Activated CD8-positive, alpha-beta T cell treated with anti-CD3 and anti-CD28 coated beads for 36 hours (primary cell): ENCODE results near the gene DDX50. TPM values are rescaled to one million over a fixed set of nuclear protein-coding genes. Genes with fewer than 3 reads are reported as not detected.
A peak's percentile ranks its signal among the peaks of the same experiment; 100 is the strongest.

Source experiments
- ATAC-seq: fragments of 200-7000 bp; cut with Tn5 transposase; one replicate; pipeline ENCODE4 v1.10.0; 2021; ENCODE audit warnings: mild to moderate bottlenecking, moderate library complexity
- CTCF ChIA-PET: fragments of 350-600 bp; sonication (Branson Sonifier 250); formaldehyde crosslinking; loops from one replicate; lab custom pipeline; 2021; ENCODE audit warnings: antibody characterized with exemption; lab: Charles Lee
- POLR2A ChIA-PET: fragments of 350-600 bp; sonication (Branson Sonifier 250); formaldehyde crosslinking; loops from one replicate; lab custom pipeline; 2021; ENCODE audit warnings: antibody characterized with exemption; lab: Charles Lee
- DNase-seq: peaks from one replicate; pipeline ENCODE4 v3.0.0-alpha.2; 2020
- H3K27ac Mint-ChIP-seq: one replicate; pipeline ENCODE4 v1.8.0; 2021; ENCODE audit warnings: mild to moderate bottlenecking, mixed read lengths
- H3K27me3 Mint-ChIP-seq: one replicate; pipeline ENCODE4 v1.8.0; 2021; ENCODE audit warnings: mixed read lengths
- H3K36me3 Mint-ChIP-seq: one replicate; pipeline ENCODE4 v1.8.0; 2021; ENCODE audit warnings: low read depth, mixed read lengths
- H3K4me1 Mint-ChIP-seq: one replicate; pipeline ENCODE4 v1.8.0; 2021; ENCODE audit warnings: low read depth, mixed read lengths
- H3K4me3 Mint-ChIP-seq: one replicate; pipeline ENCODE4 v1.8.0; 2021; ENCODE audit warnings: mild to moderate bottlenecking, moderate library complexity, mixed read lengths
- H3K9me3 Mint-ChIP-seq: one replicate; pipeline ENCODE4 v1.8.0; 2021; ENCODE audit warnings: mixed read lengths
- intact Hi-C: fragments of 100-400 bp; cut with micrococcal nuclease; formaldehyde crosslinking; loops from one replicate; pipeline ENCODE4 v1.10.0; 2022
- total RNA-seq, 2 experiments: library from RNA; stranded (reverse); gene quantifications; one replicate each; pipeline ENCODE4 v1.2.3, GENCODE V29; 2021
- TF ChIP-seq, protein P1 (sequence below): fragments of 200-600 bp; IDR thresholded peaks from one replicate; pipeline ENCODE4 v1.8.0; 2022; ENCODE audit warnings: antibody characterized with exemption, mild to moderate bottlenecking

DDX50 gene
- total RNA-seq, 2 experiments from 2014 or later: 102 to 105 TPM

DNA sequence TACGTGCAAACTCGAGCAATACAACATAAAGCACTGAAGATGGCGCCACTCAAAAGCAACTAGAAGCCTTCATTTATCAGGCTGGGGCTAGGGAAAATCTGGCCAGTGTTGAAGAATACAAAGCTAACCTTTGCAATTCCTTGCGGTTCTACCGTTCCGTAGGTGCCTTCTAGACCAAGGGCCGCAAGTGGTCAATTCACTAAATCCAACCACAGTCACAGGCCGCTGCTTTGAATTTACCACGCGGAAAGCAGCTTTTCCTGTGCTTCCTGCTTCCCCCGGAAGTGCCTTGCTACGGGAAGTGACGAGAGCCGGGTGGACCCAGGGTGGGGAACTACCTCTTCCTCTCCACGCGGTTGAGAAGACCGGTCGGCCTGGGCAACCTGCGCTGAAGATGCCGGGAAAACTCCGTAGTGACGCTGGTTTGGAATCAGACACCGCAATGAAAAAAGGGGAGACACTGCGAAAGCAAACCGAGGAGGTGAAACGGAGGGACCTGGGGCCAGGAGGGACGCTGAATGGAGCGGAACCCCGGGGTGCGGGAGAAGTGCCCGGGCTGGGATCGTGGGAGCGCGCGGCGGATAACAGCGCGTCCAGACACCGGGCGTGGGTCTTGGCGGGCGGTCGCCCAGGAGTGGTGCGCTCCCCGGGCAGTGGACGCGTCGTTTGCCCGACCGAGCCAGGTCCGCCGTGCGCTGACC lies 54.9 kb downstream of the DDX50 start, which contains the start of gene DDX21:
Gene DDX21, plus strand, starts transcription at position 339 of the 701 bp plus-strand sequence. Its CDS starts 56 bp downstream, at position 395.
- H3K27ac Mint-ChIP-seq: peak within 1 kb of the TSS; percentile 100
- intact Hi-C loops: loop anchor here (5.0 kb wide), 1 partner anchor 54 kb away; the partner anchor contains the start of gene DDX50
- ATAC-seq (peak; percentile 88), DNase-seq (peak; percentile 93)
- CTCF ChIA-PET: interaction anchor here (0.6 to 3.6 kb wide), 12 partner anchors 12 to 138 kb away, joined by 3 to 14 read pairs (median 4); no protein-coding TSS in a partner anchor
- peaks cover 62% of the 10 kb centered on the region for H3K36me3 Mint-ChIP-seq
- H3K27me3 Mint-ChIP-seq: no peaks in the 10 kb centered on the region
- peak within 1 kb of the TSS; percentile 99 for H3K4me3 Mint-ChIP-seq
- H3K9me3 Mint-ChIP-seq: no peaks in the 10 kb centered on the region
- TF ChIP-seq, protein P1, sequence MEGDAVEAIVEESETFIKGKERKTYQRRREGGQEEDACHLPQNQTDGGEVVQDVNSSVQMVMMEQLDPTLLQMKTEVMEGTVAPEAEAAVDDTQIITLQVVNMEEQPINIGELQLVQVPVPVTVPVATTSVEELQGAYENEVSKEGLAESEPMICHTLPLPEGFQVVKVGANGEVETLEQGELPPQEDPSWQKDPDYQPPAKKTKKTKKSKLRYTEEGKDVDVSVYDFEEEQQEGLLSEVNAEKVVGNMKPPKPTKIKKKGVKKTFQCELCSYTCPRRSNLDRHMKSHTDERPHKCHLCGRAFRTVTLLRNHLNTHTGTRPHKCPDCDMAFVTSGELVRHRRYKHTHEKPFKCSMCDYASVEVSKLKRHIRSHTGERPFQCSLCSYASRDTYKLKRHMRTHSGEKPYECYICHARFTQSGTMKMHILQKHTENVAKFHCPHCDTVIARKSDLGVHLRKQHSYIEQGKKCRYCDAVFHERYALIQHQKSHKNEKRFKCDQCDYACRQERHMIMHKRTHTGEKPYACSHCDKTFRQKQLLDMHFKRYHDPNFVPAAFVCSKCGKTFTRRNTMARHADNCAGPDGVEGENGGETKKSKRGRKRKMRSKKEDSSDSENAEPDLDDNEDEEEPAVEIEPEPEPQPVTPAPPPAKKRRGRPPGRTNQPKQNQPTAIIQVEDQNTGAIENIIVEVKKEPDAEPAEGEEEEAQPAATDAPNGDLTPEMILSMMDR: peak; percentile 80
- peaks cover 38% of the 10 kb centered on the region for H3K4me1 Mint-ChIP-seq
- POLR2A ChIA-PET: interaction anchor here (0.6 to 7.6 kb wide), 30 partner anchors 8 to 624 kb away, joined by 3 to 105 read pairs (median 5); partner anchors contain the start of genes CCAR1, DDX50, HNRNPH3 and KIFBP

DNA sequence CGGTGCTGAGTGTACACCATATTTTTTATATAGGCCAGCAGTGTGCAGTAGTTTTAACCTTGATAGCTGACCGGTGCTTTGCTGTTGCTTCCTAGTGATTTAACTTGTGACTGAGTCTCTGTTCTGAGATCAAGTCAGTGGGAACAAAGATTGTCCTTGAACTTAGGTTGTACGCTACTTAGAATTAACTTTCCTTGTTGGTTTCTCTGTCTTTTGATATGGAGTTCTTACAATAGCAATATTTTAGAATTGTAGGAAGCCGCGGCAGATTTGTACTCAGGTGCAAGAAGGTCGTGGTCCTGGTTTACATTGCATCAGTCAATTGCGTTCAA lies 56.1 kb downstream of the DDX50 start:
- H3K36me3 Mint-ChIP-seq: peaks cover 71% of the 10 kb centered on the region
- DNase-seq (no peak), ATAC-seq (no peak)
- peak overlapping the region; percentile 100 for H3K27ac Mint-ChIP-seq
- H3K9me3 Mint-ChIP-seq: no peaks in the 10 kb centered on the region
- ChIA-PET POLR2A (interaction anchor here (0.9 to 7.6 kb wide), 17 partner anchors 9 to 272 kb away, joined by 3 to 105 read pairs (median 7); partner anchors contain the start of genes DDX50, KIFBP, SRGN and SUPV3L1), CTCF (interaction anchor here (3.0 to 3.6 kb wide), 2 partner anchors 27 to 30 kb away, joined by 11 to 14 read pairs; no protein-coding TSS in a partner anchor)
- H3K4me3 Mint-ChIP-seq: peak overlapping the region; percentile 99
- intact Hi-C loops: loop anchor here (5.0 kb wide), 1 partner anchor 55 kb away; the partner anchor contains the start of gene DDX50
- peaks cover 47% of the 10 kb centered on the region for H3K4me1 Mint-ChIP-seq
- TF ChIP-seq, protein P1: no peak
- H3K27me3 Mint-ChIP-seq: no peaks in the 10 kb centered on the region

DNA sequence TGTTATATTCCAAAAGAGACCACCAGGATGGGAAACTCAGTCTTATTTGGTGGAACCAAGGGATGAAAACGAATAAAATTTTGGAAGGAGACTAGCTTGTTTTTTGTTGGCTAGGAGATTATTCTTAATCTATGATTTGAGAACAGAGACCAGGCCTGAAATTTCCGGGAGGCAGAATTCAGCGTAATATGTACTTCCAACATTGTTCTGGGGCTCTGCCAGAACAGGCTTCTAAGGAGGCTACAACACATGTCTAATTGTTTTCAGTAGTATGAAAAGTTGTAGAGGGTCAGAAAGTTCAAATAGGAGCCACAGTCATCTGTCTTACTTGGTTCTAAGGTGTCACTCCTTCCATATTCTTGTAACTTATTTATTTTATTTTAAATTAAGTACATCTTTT lies 56.5 kb downstream of the DDX50 start:
- no peaks in the 10 kb centered on the region for H3K27me3 Mint-ChIP-seq
- H3K36me3 Mint-ChIP-seq: peaks cover 71% of the 10 kb centered on the region
- TF ChIP-seq, protein P1: no peak
- ChIA-PET POLR2A (interaction anchor here (0.9 to 7.6 kb wide), 14 partner anchors 9 to 223 kb away, joined by 3 to 105 read pairs (median 8); partner anchors contain the start of genes DDX50, KIFBP and SUPV3L1), CTCF (interaction anchor here (3.0 to 3.6 kb wide), 2 partner anchors 27 to 30 kb away, joined by 11 to 14 read pairs; no protein-coding TSS in a partner anchor)
- ATAC-seq (no peak), DNase-seq (no peak)
- peak overlapping the region; percentile 100 for H3K27ac Mint-ChIP-seq
- no peaks in the 10 kb centered on the region for H3K9me3 Mint-ChIP-seq
- peaks cover 45% of the 10 kb centered on the region for H3K4me1 Mint-ChIP-seq
- intact Hi-C loops: loop anchor here (5.0 kb wide), 1 partner anchor 55 kb away; the partner anchor contains the start of gene DDX50
- H3K4me3 Mint-ChIP-seq: peak overlapping the region; percentile 99

DNA sequence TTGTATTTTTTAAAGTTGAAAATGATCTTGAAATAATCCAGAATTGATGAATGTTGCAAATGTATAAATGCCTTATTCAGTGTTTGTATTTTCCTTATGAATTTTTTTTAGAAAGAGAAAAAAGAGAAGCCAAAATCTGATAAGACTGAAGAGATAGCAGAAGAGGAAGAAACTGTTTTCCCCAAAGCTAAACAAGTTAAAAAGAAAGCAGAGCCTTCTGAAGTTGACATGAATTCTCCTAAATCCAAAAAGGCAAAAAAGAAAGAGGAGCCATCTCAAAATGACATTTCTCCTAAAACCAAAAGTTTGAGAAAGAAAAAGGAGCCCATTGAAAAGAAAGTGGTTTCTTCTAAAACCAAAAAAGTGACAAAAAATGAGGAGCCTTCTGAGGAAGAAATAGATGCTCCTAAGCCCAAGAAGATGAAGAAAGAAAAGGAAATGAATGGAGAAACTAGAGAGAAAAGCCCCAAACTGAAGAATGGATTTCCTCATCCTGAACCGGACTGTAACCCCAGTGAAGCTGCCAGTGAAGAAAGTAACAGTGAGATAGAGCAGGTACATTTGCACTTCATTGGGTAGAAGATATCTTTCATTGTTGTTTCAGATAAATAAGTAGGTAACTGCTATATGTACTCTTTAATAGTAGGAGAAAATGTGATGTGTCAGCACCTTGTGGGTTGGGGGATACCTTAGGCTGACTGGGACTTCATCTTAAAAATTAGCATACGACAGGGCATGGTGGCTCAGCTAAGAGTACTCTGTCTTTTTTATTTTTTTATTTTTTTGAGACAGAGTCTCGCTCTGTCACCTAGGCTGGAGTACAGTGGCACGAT lies 58.8 kb downstream of the DDX50 start:
- peaks cover 73% of the 10 kb centered on the region for H3K36me3 Mint-ChIP-seq
- DNase-seq: no peak
- peak overlapping the region; percentile 66 for H3K4me3 Mint-ChIP-seq
- H3K4me1 Mint-ChIP-seq: peaks cover 38% of the 10 kb centered on the region
- H3K9me3 Mint-ChIP-seq: no peaks in the 10 kb centered on the region
- intact Hi-C loops: loop anchor here (5.0 kb wide), 1 partner anchor 58 kb away; the partner anchor contains the start of gene DDX50
- TF ChIP-seq, protein P1: no peak
- H3K27ac Mint-ChIP-seq: peak overlapping the region; percentile 80
- ChIA-PET CTCF (interaction anchor here (0.8 to 2.6 kb wide), 4 partner anchors 8 to 28 kb away, joined by 3 to 9 read pairs (median 4); no protein-coding TSS in a partner anchor), POLR2A (interaction anchor here (0.7 to 7.6 kb wide), 6 partner anchors 8 to 58 kb away, joined by 3 to 105 read pairs (median 4); no protein-coding TSS in a partner anchor)
- H3K27me3 Mint-ChIP-seq: no peaks in the 10 kb centered on the region
- no peak for ATAC-seq
